ENCODE results near the gene C1orf159. TPM values are rescaled to one million over a fixed set of nuclear protein-coding genes. Genes with fewer than 3 reads are reported as not detected.

The C1orf159 gene
- total and polyA plus RNA-seq, 9 of the 15 experiments (the other 6 are each of a cell fraction or from before 2014, with no cell fraction given): 0.28 to 54.9 (median 10.6) TPM

DNA sequence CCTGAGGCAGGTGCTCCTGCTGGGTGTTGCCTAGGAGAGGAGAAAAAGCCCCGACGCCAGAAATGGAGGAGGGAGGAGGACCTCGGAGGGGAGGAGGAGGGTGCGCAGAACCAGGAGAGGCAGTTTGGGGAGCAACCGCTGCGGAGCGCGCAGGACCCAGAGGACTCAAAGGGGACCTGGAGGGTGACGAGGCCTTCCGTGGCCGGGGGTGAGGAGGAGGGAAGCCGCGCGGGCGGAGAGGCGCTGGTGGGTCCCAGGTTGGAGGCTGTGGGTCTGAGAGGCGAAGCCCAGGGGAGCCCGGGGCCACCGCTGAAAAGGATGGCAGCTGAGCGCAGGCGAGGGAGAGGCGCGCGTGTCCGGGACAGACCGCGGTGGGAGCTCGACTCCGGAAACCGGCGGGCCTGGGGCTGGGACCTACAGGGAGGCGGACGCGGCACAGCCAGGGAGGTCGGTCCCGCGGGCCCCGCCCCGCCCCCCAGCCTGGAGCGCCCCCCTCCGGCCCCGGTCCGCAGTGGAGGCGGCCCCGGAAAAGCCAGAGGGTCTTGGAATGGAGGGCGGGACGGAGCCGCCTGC, 56.9 kb downstream of the C1orf159 start (continued):
- TF ChIP-seq, protein P1, sequence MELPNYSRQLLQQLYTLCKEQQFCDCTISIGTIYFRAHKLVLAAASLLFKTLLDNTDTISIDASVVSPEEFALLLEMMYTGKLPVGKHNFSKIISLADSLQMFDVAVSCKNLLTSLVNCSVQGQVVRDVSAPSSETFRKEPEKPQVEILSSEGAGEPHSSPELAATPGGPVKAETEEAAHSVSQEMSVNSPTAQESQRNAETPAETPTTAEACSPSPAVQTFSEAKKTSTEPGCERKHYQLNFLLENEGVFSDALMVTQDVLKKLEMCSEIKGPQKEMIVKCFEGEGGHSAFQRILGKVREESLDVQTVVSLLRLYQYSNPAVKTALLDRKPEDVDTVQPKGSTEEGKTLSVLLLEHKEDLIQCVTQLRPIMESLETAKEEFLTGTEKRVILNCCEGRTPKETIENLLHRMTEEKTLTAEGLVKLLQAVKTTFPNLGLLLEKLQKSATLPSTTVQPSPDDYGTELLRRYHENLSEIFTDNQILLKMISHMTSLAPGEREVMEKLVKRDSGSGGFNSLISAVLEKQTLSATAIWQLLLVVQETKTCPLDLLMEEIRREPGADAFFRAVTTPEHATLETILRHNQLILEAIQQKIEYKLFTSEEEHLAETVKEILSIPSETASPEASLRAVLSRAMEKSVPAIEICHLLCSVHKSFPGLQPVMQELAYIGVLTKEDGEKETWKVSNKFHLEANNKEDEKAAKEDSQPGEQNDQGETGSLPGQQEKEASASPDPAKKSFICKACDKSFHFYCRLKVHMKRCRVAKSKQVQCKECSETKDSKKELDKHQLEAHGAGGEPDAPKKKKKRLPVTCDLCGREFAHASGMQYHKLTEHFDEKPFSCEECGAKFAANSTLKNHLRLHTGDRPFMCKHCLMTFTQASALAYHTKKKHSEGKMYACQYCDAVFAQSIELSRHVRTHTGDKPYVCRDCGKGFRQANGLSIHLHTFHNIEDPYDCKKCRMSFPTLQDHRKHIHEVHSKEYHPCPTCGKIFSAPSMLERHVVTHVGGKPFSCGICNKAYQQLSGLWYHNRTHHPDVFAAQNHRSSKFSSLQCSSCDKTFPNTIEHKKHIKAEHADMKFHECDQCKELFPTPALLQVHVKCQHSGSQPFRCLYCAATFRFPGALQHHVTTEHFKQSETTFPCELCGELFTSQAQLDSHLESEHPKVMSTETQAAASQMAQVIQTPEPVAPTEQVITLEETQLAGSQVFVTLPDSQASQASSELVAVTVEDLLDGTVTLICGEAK (IDR thresholded peaks at IDR 0.05): 0 out of 2 replicates have a peak, but pooled peaks have one; percentile 45
- TF ChIP-seq, protein P1 (CRISPR knock-in tag; IDR thresholded peaks at IDR 0.05): no peak
- TF ChIP-seq ZC3H8 (IDR thresholded peaks at IDR 0.05) (no peak), YY1 (IDR thresholded peaks at IDR 0.05; ENCODE audit: borderline replicate concordance in 1 of 3, control insufficient read depth in 1 of 3, extremely low read depth in 1 of 3, insufficient read depth in 3 of 3, insufficient read length in 1 of 3, insufficient replicate concordance in 2 of 3, low read depth in 1 of 3, low read length in 2 of 3) (no peak), HDAC2 (IDR thresholded peaks at IDR 0.05) (peak; percentile 30; the same call in 1 of the 2 replicates), KLF10 (CRISPR knock-in tag; IDR thresholded peaks at IDR 0.05) (no peak), NFE2 (IDR thresholded peaks at IDR 0.05; ENCODE audit: low read depth) (no peak), HDAC1 (IDR thresholded peaks at IDR 0.05) (0 out of 4 replicates have a peak, but pooled peaks of 1 of the 2 experiments have one; percentile 48), CREB1 (IDR thresholded peaks at IDR 0.05) (no peak), CREB1 (CRISPR knock-in tag; IDR thresholded peaks at IDR 0.05) (no peak), ZNF778 (CRISPR knock-in tag; IDR thresholded peaks at IDR 0.05) (no peak), NFE2L1 (tag; IDR thresholded peaks at IDR 0.05; ENCODE audit: borderline replicate concordance, low read depth) (no peak), HIVEP1 (CRISPR knock-in tag; IDR thresholded peaks at IDR 0.05) (no peak)
- TF ChIP-seq, protein P2, sequence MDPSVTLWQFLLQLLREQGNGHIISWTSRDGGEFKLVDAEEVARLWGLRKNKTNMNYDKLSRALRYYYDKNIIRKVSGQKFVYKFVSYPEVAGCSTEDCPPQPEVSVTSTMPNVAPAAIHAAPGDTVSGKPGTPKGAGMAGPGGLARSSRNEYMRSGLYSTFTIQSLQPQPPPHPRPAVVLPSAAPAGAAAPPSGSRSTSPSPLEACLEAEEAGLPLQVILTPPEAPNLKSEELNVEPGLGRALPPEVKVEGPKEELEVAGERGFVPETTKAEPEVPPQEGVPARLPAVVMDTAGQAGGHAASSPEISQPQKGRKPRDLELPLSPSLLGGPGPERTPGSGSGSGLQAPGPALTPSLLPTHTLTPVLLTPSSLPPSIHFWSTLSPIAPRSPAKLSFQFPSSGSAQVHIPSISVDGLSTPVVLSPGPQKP (CRISPR knock-in tag; IDR thresholded peaks at IDR 0.05): no peak
- TF ChIP-seq, protein P3, sequence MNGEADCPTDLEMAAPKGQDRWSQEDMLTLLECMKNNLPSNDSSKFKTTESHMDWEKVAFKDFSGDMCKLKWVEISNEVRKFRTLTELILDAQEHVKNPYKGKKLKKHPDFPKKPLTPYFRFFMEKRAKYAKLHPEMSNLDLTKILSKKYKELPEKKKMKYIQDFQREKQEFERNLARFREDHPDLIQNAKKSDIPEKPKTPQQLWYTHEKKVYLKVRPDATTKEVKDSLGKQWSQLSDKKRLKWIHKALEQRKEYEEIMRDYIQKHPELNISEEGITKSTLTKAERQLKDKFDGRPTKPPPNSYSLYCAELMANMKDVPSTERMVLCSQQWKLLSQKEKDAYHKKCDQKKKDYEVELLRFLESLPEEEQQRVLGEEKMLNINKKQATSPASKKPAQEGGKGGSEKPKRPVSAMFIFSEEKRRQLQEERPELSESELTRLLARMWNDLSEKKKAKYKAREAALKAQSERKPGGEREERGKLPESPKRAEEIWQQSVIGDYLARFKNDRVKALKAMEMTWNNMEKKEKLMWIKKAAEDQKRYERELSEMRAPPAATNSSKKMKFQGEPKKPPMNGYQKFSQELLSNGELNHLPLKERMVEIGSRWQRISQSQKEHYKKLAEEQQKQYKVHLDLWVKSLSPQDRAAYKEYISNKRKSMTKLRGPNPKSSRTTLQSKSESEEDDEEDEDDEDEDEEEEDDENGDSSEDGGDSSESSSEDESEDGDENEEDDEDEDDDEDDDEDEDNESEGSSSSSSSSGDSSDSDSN (IDR thresholded peaks at IDR 0.05; ENCODE audit: borderline replicate concordance in 1 of 2, low read depth in 2 of 2, low read length in 2 of 2): 0 out of 4 replicates have a peak, but pooled peaks have one; percentile 14 to 26
